Measurements from ENCODE around the gene DIP2A.

Gene DIP2A

DNA sequence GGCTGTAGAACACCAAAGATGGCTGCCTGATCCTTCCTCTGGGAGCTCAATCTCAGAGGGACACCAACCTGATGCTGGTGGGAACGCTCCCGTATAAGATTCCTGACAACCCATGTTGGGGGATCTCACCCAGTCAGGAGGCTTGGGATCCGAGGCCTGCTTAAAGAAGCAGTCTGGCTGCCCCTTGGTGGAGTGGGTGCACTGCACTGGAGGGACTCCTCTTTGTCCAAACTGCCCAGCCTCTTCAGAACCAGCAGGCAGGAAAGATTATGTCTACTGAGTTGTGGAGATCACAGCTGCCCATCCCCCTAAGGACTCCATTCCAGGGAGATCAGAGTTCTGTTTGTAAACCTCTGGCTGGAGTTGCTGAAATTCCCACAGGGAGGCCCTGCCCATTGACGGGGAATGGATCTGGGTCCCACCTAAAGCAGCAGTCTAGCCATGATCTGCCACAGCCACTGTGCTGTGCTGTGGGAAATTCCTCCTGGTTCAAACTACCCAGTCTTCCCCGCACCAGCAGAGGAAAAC lies 123.2 kb downstream of the DIP2A start:
- DNase-seq (ENCODE audit: low read depth), result no peak
- no peak overlapping the region for H3K4me3 ChIP-seq (ENCODE audit: low read length)
- TF ChIP-seq, protein P1, sequence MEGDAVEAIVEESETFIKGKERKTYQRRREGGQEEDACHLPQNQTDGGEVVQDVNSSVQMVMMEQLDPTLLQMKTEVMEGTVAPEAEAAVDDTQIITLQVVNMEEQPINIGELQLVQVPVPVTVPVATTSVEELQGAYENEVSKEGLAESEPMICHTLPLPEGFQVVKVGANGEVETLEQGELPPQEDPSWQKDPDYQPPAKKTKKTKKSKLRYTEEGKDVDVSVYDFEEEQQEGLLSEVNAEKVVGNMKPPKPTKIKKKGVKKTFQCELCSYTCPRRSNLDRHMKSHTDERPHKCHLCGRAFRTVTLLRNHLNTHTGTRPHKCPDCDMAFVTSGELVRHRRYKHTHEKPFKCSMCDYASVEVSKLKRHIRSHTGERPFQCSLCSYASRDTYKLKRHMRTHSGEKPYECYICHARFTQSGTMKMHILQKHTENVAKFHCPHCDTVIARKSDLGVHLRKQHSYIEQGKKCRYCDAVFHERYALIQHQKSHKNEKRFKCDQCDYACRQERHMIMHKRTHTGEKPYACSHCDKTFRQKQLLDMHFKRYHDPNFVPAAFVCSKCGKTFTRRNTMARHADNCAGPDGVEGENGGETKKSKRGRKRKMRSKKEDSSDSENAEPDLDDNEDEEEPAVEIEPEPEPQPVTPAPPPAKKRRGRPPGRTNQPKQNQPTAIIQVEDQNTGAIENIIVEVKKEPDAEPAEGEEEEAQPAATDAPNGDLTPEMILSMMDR (conservative IDR thresholded peaks at IDR 0.05; ENCODE audit: low read depth, low read length), result no peak

DNA sequence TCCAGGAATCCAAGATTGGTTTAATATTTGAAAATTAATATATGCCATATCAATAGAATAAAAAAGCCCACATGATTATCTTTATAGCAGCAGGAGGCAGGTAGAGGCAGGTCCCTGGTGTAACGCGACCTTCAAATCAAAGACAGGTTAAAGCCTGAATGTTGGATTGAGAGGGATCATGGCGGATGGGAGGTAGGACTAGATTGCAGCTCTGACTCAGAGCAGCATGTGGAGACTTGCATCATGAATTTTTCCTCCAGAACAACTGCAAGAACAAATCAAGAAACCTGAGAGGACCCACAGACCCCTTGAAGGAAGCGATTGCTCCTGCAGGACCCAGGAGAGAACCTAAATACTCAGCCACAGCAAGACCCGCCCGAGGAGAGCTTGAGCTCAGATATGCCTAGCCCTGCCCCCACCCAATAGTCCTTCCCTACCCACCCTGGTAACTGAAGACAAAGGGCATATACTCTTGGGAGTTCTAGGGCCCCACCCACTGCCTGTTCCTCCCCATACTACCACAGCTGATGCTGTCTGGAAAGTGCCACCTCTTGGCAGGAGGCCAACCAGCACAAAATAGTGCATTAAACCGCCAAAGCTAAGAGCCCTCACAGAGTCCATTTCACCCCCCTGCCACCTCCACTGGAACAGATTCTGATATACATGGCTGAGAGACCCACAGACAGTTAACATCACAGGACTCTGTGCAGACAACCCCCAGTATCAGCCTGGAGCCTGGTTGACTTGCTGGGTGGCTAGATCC lies 126.7 kb downstream of the DIP2A start:
- TF ChIP-seq, protein P1 (conservative IDR thresholded peaks at IDR 0.05; ENCODE audit: low read depth, low read length), result no peak
- no peak overlapping the region for H3K4me3 ChIP-seq (ENCODE audit: low read length)

DNA sequence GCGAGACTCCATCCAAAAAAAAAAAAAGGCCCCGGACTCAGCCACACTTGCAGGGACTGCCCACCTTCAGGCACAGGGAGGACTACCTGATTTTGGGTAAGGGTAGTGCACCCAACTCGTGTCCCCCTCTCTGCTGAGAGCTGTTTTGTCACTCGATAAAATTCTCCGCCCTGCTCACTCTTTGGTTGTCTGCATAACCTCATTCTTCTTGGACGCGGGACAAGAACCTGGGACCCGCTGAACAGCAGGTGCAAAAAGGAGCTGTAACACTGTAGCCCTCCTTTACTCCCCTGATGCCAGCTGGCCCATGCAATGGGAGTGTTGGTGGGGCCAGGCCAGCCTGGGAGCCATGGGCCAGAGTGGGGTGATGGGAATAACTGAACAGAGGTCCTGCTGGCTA lies 135.6 kb downstream of the DIP2A start:
- no peak overlapping the region for H3K4me3 ChIP-seq (ENCODE audit: low read length)
- no peak for DNase-seq (ENCODE audit: low read depth)
- TF ChIP-seq, protein P1 (conservative IDR thresholded peaks at IDR 0.05; ENCODE audit: low read depth, low read length), result no peak

More for the DNA sequence above, 126.7 kb downstream of the DIP2A start:
- no peak for DNase-seq (ENCODE audit: low read depth)

DNA sequence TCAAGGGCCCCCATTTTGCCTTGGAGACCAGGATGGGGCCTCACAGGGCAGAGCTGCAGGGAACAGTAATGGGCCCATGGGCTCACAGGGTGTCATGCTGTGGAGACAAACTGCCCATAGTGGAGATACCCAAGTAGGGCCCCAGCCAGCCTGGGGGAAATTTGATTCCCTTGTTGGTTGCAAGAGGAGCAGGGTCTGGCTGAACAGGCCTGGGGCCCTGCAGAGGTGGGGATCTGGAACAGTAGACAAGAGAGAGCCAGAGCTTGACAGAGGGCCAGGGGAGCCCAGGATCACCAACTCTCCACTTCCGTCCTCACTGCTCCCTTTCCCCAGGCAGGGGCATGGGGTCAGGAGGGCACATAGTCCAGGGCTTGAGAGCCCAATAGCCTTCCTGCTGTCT lies 137.5 kb downstream of the DIP2A start:
- TF ChIP-seq, protein P1 (conservative IDR thresholded peaks at IDR 0.05; ENCODE audit: low read depth, low read length), result no peak
- DNase-seq (ENCODE audit: low read depth), result no peak

DNA sequence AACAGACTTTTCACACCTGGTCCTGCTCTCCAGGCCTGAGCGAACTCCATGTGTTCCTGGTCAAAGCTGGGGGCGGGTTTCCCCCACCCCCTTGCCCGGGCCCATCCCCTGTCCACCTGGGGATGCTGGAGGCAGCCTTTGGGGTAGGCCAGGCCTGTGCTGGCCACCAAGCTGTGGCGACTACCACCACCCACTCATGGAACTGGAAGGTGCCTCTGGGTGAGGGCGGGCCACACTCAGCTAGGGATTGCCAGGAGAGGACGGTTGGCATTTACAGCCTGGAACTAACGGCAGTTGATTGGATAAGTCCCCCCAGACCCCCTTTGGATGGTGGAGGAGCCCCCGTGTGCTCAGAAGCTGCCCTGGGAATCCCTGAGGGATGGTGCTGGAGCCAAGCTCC lies 138.3 kb downstream of the DIP2A start:
- DNase-seq (ENCODE audit: low read depth), result no peak
- TF ChIP-seq, protein P1 (conservative IDR thresholded peaks at IDR 0.05; ENCODE audit: low read depth, low read length), result no peak
- H3K4me3 ChIP-seq (ENCODE audit: low read length), result no peak overlapping the region

More for the DNA sequence above, 137.5 kb downstream of the DIP2A start:
- H3K4me3 ChIP-seq (ENCODE audit: low read length), result no peak overlapping the region

DNA sequence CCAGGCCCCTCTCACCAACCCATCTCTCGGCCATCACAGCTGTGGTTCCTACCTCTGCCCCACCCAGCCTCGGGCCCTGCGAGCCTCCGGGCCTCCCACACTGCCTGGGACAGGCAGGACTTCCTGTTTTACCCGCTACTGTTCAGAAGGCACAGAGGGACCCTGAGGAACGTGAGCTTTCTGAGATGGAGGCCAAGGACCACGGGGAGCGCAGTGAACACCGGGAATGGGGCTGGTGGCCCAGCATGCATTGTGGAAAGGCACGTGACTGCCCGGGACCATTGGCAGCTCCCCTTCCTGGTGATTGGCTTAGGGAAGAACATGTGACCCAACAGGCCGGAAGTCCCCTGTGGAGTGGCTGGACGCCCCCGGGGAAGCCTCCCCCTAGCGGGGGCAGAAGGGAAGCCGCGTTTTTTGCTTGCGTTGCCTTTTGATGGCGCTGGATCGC lies 139.2 kb downstream of the DIP2A start:
- no peak for DNase-seq (ENCODE audit: low read depth)
- TF ChIP-seq, protein P1 (conservative IDR thresholded peaks at IDR 0.05; ENCODE audit: low read depth, low read length), result no peak
- no peak overlapping the region for H3K4me3 ChIP-seq (ENCODE audit: low read length)

Data from retinal pigment epithelial cell (primary cell).